ENCODE measurements around the gene LRP2BP.

LRP2BP gene

GRCh38 chr4:185435466-185435865, 39.7 kb upstream of the LRP2BP start:
- H3K9me3 ChIP-seq (ENCODE audit: insufficient read depth, low read depth, low read length) = no peaks in the 10 kb centered on the region
- DNase-seq = no peak
- no peak overlapping the region for H4K12ac ChIP-seq (ENCODE audit: low read depth, low read length)
- H3K27ac ChIP-seq (ENCODE audit: low read depth, low read length) = no peak overlapping the region
- no peak overlapping the region for H4K91ac ChIP-seq (ENCODE audit: low read depth, low read length)
- H3K4me3 ChIP-seq (ENCODE audit: low read depth, low read length) = no peak overlapping the region
- H3K23ac ChIP-seq (ENCODE audit: low read length) = no peak overlapping the region
- no peak overlapping the region for H4K8ac ChIP-seq (ENCODE audit: low read depth, low read length)
- no peak overlapping the region for H2BK12ac ChIP-seq (ENCODE audit: low read length)
- H3K18ac ChIP-seq (ENCODE audit: low read length) = no peak overlapping the region
- no peak overlapping the region for H3K4me2 ChIP-seq (ENCODE audit: low read length)
- no peaks in the 10 kb centered on the region for H3K79me2 ChIP-seq (ENCODE audit: control insufficient read depth, insufficient read depth, low read length, poor library complexity)
- H3K79me1 ChIP-seq (ENCODE audit: low read length) = no peaks in the 10 kb centered on the region
- no peak overlapping the region for H2AK5ac ChIP-seq (ENCODE audit: low read length)
- H3K4me1 ChIP-seq (ENCODE audit: control insufficient read depth in 1 of 2, insufficient read depth in 2 of 2, low read length in 2 of 2) = no peaks in the 10 kb centered on the region
- H3K36me3 ChIP-seq (ENCODE audit: control insufficient read depth in 1 of 2, insufficient read depth in 2 of 2, low read length in 2 of 2) = no peaks in the 10 kb centered on the region
- no peaks in the 10 kb centered on the region for H3K27me3 ChIP-seq (ENCODE audit: insufficient read depth, low read length)
- no peak overlapping the region for H3K14ac ChIP-seq (ENCODE audit: low read length)
- no peak overlapping the region for H3K4ac ChIP-seq (ENCODE audit: low read depth, low read length)
- no peak overlapping the region for H3K9ac ChIP-seq (ENCODE audit: low read length)
- no peak overlapping the region for H2BK5ac ChIP-seq (ENCODE audit: low read depth, low read length, poor library complexity)
- H2AFZ ChIP-seq (ENCODE audit: insufficient read depth, low read length, poor library complexity) = no peak overlapping the region
- H2BK120ac ChIP-seq (ENCODE audit: insufficient read depth, low read length, poor library complexity) = no peak overlapping the region

GRCh38 chr4:185429660-185430059, 33.9 kb upstream of the LRP2BP start:
- no peak overlapping the region for H3K4ac ChIP-seq (ENCODE audit: low read depth, low read length)
- H2BK12ac ChIP-seq (ENCODE audit: low read length) = no peak overlapping the region
- DNase-seq = no peak
- H2BK120ac ChIP-seq (ENCODE audit: insufficient read depth, low read length, poor library complexity) = no peak overlapping the region
- H3K18ac ChIP-seq (ENCODE audit: low read length) = no peak overlapping the region
- H3K79me2 ChIP-seq (ENCODE audit: control insufficient read depth, insufficient read depth, low read length, poor library complexity) = peaks cover 7% of the 10 kb centered on the region
- no peak overlapping the region for H3K4me2 ChIP-seq (ENCODE audit: low read length)
- H3K27me3 ChIP-seq (ENCODE audit: insufficient read depth, low read length) = no peaks in the 10 kb centered on the region
- no peak overlapping the region for H2BK5ac ChIP-seq (ENCODE audit: low read depth, low read length, poor library complexity)
- H3K4me3 ChIP-seq (ENCODE audit: low read depth, low read length) = no peak overlapping the region
- H4K8ac ChIP-seq (ENCODE audit: low read depth, low read length) = no peak overlapping the region
- no peak overlapping the region for H4K91ac ChIP-seq (ENCODE audit: low read depth, low read length)
- peaks cover 9% of the 10 kb centered on the region for H3K79me1 ChIP-seq (ENCODE audit: low read length)
- H3K36me3 ChIP-seq (ENCODE audit: control insufficient read depth in 1 of 2, insufficient read depth in 2 of 2, low read length in 2 of 2) = no peaks in the 10 kb centered on the region
- no peak overlapping the region for H3K27ac ChIP-seq (ENCODE audit: low read depth, low read length)
- H2AFZ ChIP-seq (ENCODE audit: insufficient read depth, low read length, poor library complexity) = no peak overlapping the region
- H2AK5ac ChIP-seq (ENCODE audit: low read length) = no peak overlapping the region
- no CpG with 5 or more reads among the region's 5 CpGs for WGBS (ENCODE audit: extremely low coverage, insufficient coverage, insufficient read length)
- H3K4me1 ChIP-seq (ENCODE audit: control insufficient read depth in 1 of 2, insufficient read depth in 2 of 2, low read length in 2 of 2) = peaks cover 0 to 6% of the 10 kb centered on the region in 2 experiments
- no peak overlapping the region for H3K14ac ChIP-seq (ENCODE audit: low read length)
- H3K9me3 ChIP-seq (ENCODE audit: insufficient read depth, low read depth, low read length) = no peaks in the 10 kb centered on the region
- H3K9ac ChIP-seq (ENCODE audit: low read length) = no peak overlapping the region
- H4K12ac ChIP-seq (ENCODE audit: low read depth, low read length) = no peak overlapping the region
- no peak overlapping the region for H3K23ac ChIP-seq (ENCODE audit: low read length)

GRCh38 chr4:185426960-185427688, 31.4 kb upstream of the LRP2BP start:
- Histone ChIP-seq H3K18ac (ENCODE audit: low read length) (no peak overlapping the region), H2AK5ac (ENCODE audit: low read length) (no peak overlapping the region), H3K27ac (ENCODE audit: low read depth, low read length) (no peak overlapping the region), H3K14ac (ENCODE audit: low read length) (no peak overlapping the region), H3K4ac (ENCODE audit: low read depth, low read length) (no peak overlapping the region), H4K91ac (ENCODE audit: low read depth, low read length) (no peak overlapping the region), H2BK120ac (ENCODE audit: insufficient read depth, low read length, poor library complexity) (no peak overlapping the region), H4K12ac (ENCODE audit: low read depth, low read length) (no peak overlapping the region), H3K23ac (ENCODE audit: low read length) (no peak overlapping the region), H2BK12ac (ENCODE audit: low read length) (no peak overlapping the region), H3K4me1 (ENCODE audit: control insufficient read depth in 1 of 2, insufficient read depth in 2 of 2, low read length in 2 of 2) (peaks cover 0 to 6% of the 10 kb centered on the region in 2 experiments), H3K4me3 (ENCODE audit: low read depth, low read length) (no peak overlapping the region), H3K4me2 (ENCODE audit: low read length) (no peak overlapping the region), H3K79me1 (ENCODE audit: low read length) (peaks cover 9% of the 10 kb centered on the region), H3K27me3 (ENCODE audit: insufficient read depth, low read length) (no peaks in the 10 kb centered on the region), H4K8ac (ENCODE audit: low read depth, low read length) (no peak overlapping the region), H3K9me3 (ENCODE audit: insufficient read depth, low read depth, low read length) (no peaks in the 10 kb centered on the region), H3K9ac (ENCODE audit: low read length) (no peak overlapping the region), H3K79me2 (ENCODE audit: control insufficient read depth, insufficient read depth, low read length, poor library complexity) (peaks cover 7% of the 10 kb centered on the region), H2BK5ac (ENCODE audit: low read depth, low read length, poor library complexity) (no peak overlapping the region), H2AFZ (ENCODE audit: insufficient read depth, low read length, poor library complexity) (no peak overlapping the region), H3K36me3 (ENCODE audit: control insufficient read depth in 1 of 2, insufficient read depth in 2 of 2, low read length in 2 of 2) (peaks cover 0 to 2% of the 10 kb centered on the region in 2 experiments)
- DNase-seq = peak; percentile 48 to 51
- 100% methylated on average over 1 of the region's 22 CpGs for WGBS (ENCODE audit: extremely low coverage, insufficient coverage, insufficient read length)

- Histone ChIP-seq H3K4me2 (ENCODE audit: low read length) (peak within 1 kb of the TSS; percentile 97), H2BK12ac (ENCODE audit: low read length) (peak within 1 kb of the TSS; percentile 66), H3K9me3 (ENCODE audit: insufficient read depth, low read depth, low read length) (no peaks in the 10 kb centered on the region), H3K9ac (ENCODE audit: low read length) (peak within 1 kb of the TSS; percentile 89), H3K4me3 (ENCODE audit: low read depth, low read length) (peak within 1 kb of the TSS; percentile 92), H2BK5ac (ENCODE audit: low read depth, low read length, poor library complexity) (peak within 1 kb of the TSS; percentile 96), H2AFZ (ENCODE audit: insufficient read depth, low read length, poor library complexity) (peak within 1 kb of the TSS; percentile 92), H3K4me1 (ENCODE audit: control insufficient read depth in 1 of 2, insufficient read depth in 2 of 2, low read length in 2 of 2) (peaks cover 0 to 6% of the 10 kb centered on the region in 2 experiments), H3K14ac (ENCODE audit: low read length) (peak within 1 kb of the TSS; percentile 87), H3K23ac (ENCODE audit: low read length) (no peak within 1 kb of the TSS), H3K79me1 (ENCODE audit: low read length) (peaks cover 9% of the 10 kb centered on the region), H4K12ac (ENCODE audit: low read depth, low read length) (peak within 1 kb of the TSS; percentile 54), H4K91ac (ENCODE audit: low read depth, low read length) (peak within 1 kb of the TSS; percentile 87), H4K8ac (ENCODE audit: low read depth, low read length) (peak within 1 kb of the TSS; percentile 85), H3K18ac (ENCODE audit: low read length) (peak within 1 kb of the TSS; percentile 87), H3K4ac (ENCODE audit: low read depth, low read length) (peak within 1 kb of the TSS; percentile 53), H2BK120ac (ENCODE audit: insufficient read depth, low read length, poor library complexity) (peak within 1 kb of the TSS; percentile 95), H3K79me2 (ENCODE audit: control insufficient read depth, insufficient read depth, low read length, poor library complexity) (peaks cover 7% of the 10 kb centered on the region), H3K36me3 (ENCODE audit: control insufficient read depth in 1 of 2, insufficient read depth in 2 of 2, low read length in 2 of 2) (peaks cover 0 to 2% of the 10 kb centered on the region in 2 experiments), H2AK5ac (ENCODE audit: low read length) (no peak within 1 kb of the TSS), H3K27me3 (ENCODE audit: insufficient read depth, low read length) (no peaks in the 10 kb centered on the region), H3K27ac (ENCODE audit: low read depth, low read length) (no peak within 1 kb of the TSS)
- WGBS (ENCODE audit: extremely low coverage, insufficient coverage, insufficient read length) = no CpG with 5 or more reads among the region's 66 CpGs
- DNase-seq = peak; percentile 91 to 95
These were observed 30.1 kb upstream of the LRP2BP start, which contains the start of gene UFSP2 for GRCh38 chr4:185425647-185426352. TSS of gene UFSP2 (minus strand) at chr4:185425964. CDS start at chr4:185425868, 96 bp downstream.

Measured in trophoblast cell (in vitro differentiated cells and primary cell).